Measurements from ENCODE around the gene CCDC142.
"Not testable (repeated sequence)": the region's sequence is repeated elsewhere in the genome, so short reads cannot be mapped to it uniquely, and the experiment has no call there.

CCDC142 gene

GRCh38 chr2:74450570-74451190 is 32.1 kb downstream of the CCDC142 start:
- no peak for DNase-seq (ENCODE audit: low spot score)
- H3K9me3 ChIP-seq (ENCODE audit: severe bottlenecking) = no peaks in the 10 kb centered on the region

GRCh38 chr2:74448771-74449170 is 34.0 kb downstream of the CCDC142 start:
- no peak for TF ChIP-seq CTCF (IDR thresholded peaks at IDR 0.05; ENCODE audit: poor library complexity, severe bottlenecking)
- Histone ChIP-seq H3K27me3 (ENCODE audit: insufficient read depth, poor library complexity, severe bottlenecking) (no peaks in the 10 kb centered on the region), H3K36me3 (ENCODE audit: low read depth) (no peaks in the 10 kb centered on the region), H3K27ac (ENCODE audit: poor library complexity, severe bottlenecking) (no peak overlapping the region), H3K9me3 (ENCODE audit: severe bottlenecking) (no peaks in the 10 kb centered on the region), H3K4me1 (ENCODE audit: insufficient read depth, poor library complexity, severe bottlenecking) (peaks cover 6% of the 10 kb centered on the region), H3K4me3 (ENCODE audit: severe bottlenecking) (no peak overlapping the region)
- ATAC-seq (ENCODE audit: low read depth) = peak; percentile 55
- DNase-seq (ENCODE audit: low spot score) = no peak

More at GRCh38 chr2:74450570-74451190, 32.1 kb downstream of the CCDC142 start:
- TF ChIP-seq CTCF (IDR thresholded peaks at IDR 0.05; ENCODE audit: poor library complexity, severe bottlenecking) = no peak
- Histone ChIP-seq H3K4me3 (ENCODE audit: severe bottlenecking) (no peak overlapping the region), H3K36me3 (ENCODE audit: low read depth) (no peaks in the 10 kb centered on the region), H3K27ac (ENCODE audit: poor library complexity, severe bottlenecking) (no peak overlapping the region), H3K4me1 (ENCODE audit: insufficient read depth, poor library complexity, severe bottlenecking) (peaks cover 3% of the 10 kb centered on the region), H3K27me3 (ENCODE audit: insufficient read depth, poor library complexity, severe bottlenecking) (no peaks in the 10 kb centered on the region)
- no peak for ATAC-seq (ENCODE audit: low read depth)

GRCh38 chr2:74447230-74447999 is 35.4 kb downstream of the CCDC142 start:
- Histone ChIP-seq H3K4me3 (ENCODE audit: severe bottlenecking) (no peak overlapping the region), H3K27me3 (ENCODE audit: insufficient read depth, poor library complexity, severe bottlenecking) (no peaks in the 10 kb centered on the region), H3K4me1 (ENCODE audit: insufficient read depth, poor library complexity, severe bottlenecking) (peaks cover 9% of the 10 kb centered on the region), H3K9me3 (ENCODE audit: severe bottlenecking) (no peaks in the 10 kb centered on the region), H3K27ac (ENCODE audit: poor library complexity, severe bottlenecking) (no peak overlapping the region), H3K36me3 (ENCODE audit: low read depth) (no peaks in the 10 kb centered on the region)
- DNase-seq (ENCODE audit: low spot score) (no peak), ATAC-seq (ENCODE audit: low read depth) (no peak)
- no peak for TF ChIP-seq CTCF (IDR thresholded peaks at IDR 0.05; ENCODE audit: poor library complexity, severe bottlenecking)

GRCh38 chr2:74444498-74445318 is 38.1 kb downstream of the CCDC142 start:
- Histone ChIP-seq H3K4me3 (ENCODE audit: severe bottlenecking) (no peak overlapping the region), H3K36me3 (ENCODE audit: low read depth) (no peaks in the 10 kb centered on the region; the same call in 1 of the 2 replicates), H3K9me3 (ENCODE audit: severe bottlenecking) (no peaks in the 10 kb centered on the region), H3K27ac (ENCODE audit: poor library complexity, severe bottlenecking) (no peak overlapping the region), H3K4me1 (ENCODE audit: insufficient read depth, poor library complexity, severe bottlenecking) (peaks cover 13% of the 10 kb centered on the region), H3K27me3 (ENCODE audit: insufficient read depth, poor library complexity, severe bottlenecking) (no peaks in the 10 kb centered on the region)
- no peak for TF ChIP-seq CTCF (IDR thresholded peaks at IDR 0.05; ENCODE audit: poor library complexity, severe bottlenecking)
- DNase-seq (ENCODE audit: low spot score) (no peak), ATAC-seq (ENCODE audit: low read depth) (no peak)

- DNase-seq (ENCODE audit: low spot score); H3K9me3 ChIP-seq (ENCODE audit: severe bottlenecking); ATAC-seq (ENCODE audit: low read depth); H3K36me3 ChIP-seq (ENCODE audit: low read depth); H3K27me3 ChIP-seq (ENCODE audit: insufficient read depth, poor library complexity, severe bottlenecking): not testable (repeated sequence)
- Histone ChIP-seq H3K27ac (ENCODE audit: poor library complexity, severe bottlenecking) (peak overlapping the region; percentile 84), H3K4me3 (ENCODE audit: severe bottlenecking) (peak overlapping the region; percentile 42), H3K4me1 (ENCODE audit: insufficient read depth, poor library complexity, severe bottlenecking) (peaks cover 14% of the 10 kb centered on the region)
These were observed 40.1 kb downstream of the CCDC142 start for GRCh38 chr2:74442483-74443297.
